IPS-20b (cell line): Measurements from ENCODE around the gene TEX36.
"Not testable (repeated sequence)": the region's sequence is repeated elsewhere in the genome, so short reads cannot be mapped to it uniquely, and the experiment has no call there.

Experiments
- H3K27ac ChIP-seq: one replicate; pipeline ENCODE4 v1.5.1; 2013; ENCODE audit warnings: low read length
- H3K27me3 ChIP-seq: 2 replicates; pipeline ENCODE4 v1.6.1; 2013; ENCODE audit warnings: mild to moderate bottlenecking, low read length, inconsistent platforms; ENCODE audit not compliant: insufficient read depth
- H3K36me3 ChIP-seq: 2 replicates; pipeline ENCODE4 v1.6.1; 2013; ENCODE audit warnings: low read depth, mild to moderate bottlenecking, inconsistent platforms, low read length, moderate library complexity; ENCODE audit not compliant: insufficient read depth
- H3K4me1 ChIP-seq: 2 replicates; pipeline ENCODE4 v1.6.1; 2013; ENCODE audit warnings: mild to moderate bottlenecking, control low read depth, inconsistent platforms, low read length, moderate library complexity; ENCODE audit not compliant: insufficient read depth
- H3K4me3 ChIP-seq: 2 replicates; pipeline ENCODE4 v1.5.1; 2013; ENCODE audit warnings: mild to moderate bottlenecking, low read length, inconsistent platforms
- H3K9ac ChIP-seq: 2 replicates; pipeline ENCODE4 v1.6.1; 2013; ENCODE audit warnings: low read depth, mild to moderate bottlenecking, inconsistent platforms, low read length, moderate library complexity
- H3K9me3 ChIP-seq: 2 replicates; pipeline ENCODE4 v1.6.1; 2013; ENCODE audit warnings: mild to moderate bottlenecking, low read depth, low read length, inconsistent platforms; ENCODE audit not compliant: insufficient read depth

Gene TEX36

DNA sequence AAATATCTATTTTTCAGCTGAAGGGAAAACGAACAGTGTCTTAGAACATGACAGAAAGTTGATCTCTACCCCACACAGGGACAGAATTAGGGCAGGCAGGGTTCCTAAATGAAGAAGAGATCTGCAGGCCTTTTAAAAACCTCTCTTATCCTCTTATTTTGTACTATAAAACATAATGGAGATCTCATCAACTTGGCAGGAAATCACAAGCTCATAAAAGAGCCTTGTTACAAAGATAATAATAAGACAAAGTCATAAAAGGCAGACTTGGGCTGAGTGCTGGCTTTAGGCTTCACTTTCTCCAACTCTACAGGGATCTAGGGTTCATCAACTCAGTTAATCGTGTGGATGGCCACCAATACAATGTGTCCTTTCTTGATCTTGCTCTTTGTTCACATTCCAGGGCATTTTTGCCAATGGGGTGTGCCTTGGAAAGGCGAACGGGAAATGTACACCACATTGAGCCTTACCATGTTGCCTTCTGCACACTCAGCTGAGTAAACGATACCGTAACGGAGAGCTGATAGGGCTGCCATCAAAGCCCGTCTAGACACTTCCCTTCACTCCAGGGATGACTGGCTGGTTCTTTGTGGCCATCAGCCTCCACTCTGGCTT lies 7.1 kb upstream of the TEX36 start:
- Histone ChIP-seq H3K4me1 (no peaks in the 10 kb centered on the region), H3K9me3 (no peaks in the 10 kb centered on the region), H3K27ac (no peak overlapping the region), H3K4me3 (no peak overlapping the region), H3K27me3 (no peaks in the 10 kb centered on the region), H3K36me3 (no peaks in the 10 kb centered on the region), H3K9ac (no peak overlapping the region)

DNA sequence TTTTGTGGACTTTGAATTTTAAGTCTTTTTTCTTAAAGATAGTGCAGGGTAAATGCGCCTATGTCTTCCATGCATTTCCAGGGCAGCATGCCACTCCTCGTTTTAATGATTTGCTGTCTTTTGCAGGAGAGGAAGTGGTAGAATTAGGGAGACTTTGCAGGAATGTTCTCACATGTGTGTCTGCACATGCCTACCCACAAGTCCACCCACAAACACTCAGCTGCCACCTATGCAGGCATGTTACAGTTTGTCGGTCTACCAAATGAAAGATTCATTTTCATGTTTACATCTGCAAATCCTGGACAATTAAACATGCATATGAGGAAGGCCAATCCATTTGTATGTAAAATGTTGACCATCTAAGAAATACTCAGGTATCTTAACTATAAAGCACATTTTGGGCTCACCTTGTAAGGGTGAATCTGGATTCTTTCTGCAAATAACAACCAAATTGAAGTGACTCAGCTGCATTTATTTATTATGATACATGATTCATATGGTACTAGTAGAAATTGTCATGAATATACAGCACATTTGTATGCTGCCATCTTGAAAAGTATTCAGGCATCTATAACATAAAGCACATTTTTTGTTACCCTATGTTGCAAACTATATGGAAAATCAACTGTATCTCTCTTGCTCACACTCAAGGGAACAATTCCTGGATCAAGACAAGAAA lies 4.7 kb upstream of the TEX36 start:
- no peak overlapping the region for H3K4me3 ChIP-seq
- no peaks in the 10 kb centered on the region for H3K36me3 ChIP-seq
- H3K9ac ChIP-seq: no peak overlapping the region
- no peaks in the 10 kb centered on the region for H3K4me1 ChIP-seq
- H3K27ac ChIP-seq: no peak overlapping the region
- no peaks in the 10 kb centered on the region for H3K27me3 ChIP-seq
- no peaks in the 10 kb centered on the region for H3K9me3 ChIP-seq

DNA sequence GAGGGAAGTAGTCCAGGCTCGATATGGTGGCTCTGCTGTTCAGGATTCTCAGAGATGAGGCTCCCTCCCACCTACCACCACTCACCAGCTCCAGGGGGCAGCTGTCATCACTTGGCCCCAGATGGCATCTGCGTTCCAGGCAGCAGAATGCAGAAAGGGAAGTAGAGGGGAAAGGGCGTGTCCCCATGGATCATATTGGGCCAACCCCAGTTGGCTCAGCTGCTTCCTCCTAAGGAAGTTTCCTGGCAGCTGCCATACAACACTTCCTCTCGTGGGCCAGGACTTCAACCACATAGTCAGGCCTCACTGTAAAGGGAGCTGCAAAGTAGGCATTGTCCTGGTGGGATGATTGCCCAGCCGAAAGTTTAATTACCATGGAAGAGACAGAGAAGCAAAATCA lies 1.6 kb upstream of the TEX36 start:
- no peak overlapping the region for H3K27ac ChIP-seq
- no peak overlapping the region for H3K4me3 ChIP-seq
- H3K9me3 ChIP-seq: no peaks in the 10 kb centered on the region
- H3K27me3 ChIP-seq: no peaks in the 10 kb centered on the region
- H3K9ac ChIP-seq: no peak overlapping the region
- H3K4me1 ChIP-seq: no peaks in the 10 kb centered on the region
- no peaks in the 10 kb centered on the region for H3K36me3 ChIP-seq

DNA sequence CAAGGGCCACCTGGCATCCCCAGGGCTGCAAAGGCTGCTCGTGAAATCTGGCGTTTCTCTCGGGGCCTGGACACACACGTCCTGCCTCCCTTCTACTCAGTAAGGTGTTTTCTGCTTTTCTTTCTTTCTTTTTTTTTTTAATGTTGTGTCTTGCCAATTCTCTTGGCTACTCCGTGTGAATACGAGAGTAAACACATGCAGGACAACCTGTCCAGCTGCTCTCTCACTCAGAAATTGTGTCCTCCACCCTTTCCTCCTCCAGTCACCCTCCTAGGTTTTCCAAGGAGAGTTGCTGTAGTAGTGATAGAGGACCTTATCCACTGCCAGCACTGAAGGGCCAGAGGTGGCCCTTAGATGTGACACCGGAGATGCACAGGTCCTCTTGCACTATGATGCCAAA lies 858 bp upstream of the TEX36 start:
- Histone ChIP-seq H3K9me3 (no peaks in the 10 kb centered on the region), H3K36me3 (no peaks in the 10 kb centered on the region), H3K9ac (no peak overlapping the region), H3K4me3 (no peak overlapping the region), H3K27me3 (no peaks in the 10 kb centered on the region), H3K4me1 (no peaks in the 10 kb centered on the region), H3K27ac (no peak overlapping the region)

DNA sequence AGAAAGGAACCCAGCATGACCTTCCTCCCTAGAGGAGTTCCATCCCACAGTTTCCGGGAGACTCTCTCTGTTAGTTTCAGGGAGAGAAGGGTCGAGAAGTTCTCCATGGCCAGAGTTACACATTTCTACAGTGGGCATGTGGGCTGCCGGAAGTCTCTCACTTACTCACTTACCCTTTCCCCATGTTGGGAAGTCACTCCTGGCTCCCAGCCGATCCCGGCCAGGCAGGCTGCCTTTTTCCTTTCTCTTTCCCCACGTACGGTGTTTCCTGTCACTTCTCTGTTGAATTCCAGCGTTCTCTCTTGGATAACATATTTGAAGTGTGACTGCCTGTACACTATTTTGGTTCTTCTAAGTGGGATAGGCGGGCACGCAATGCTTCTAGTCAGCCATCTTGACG lies 3.5 kb downstream of the TEX36 start:
- H3K9me3 ChIP-seq: no peaks in the 10 kb centered on the region

DNA sequence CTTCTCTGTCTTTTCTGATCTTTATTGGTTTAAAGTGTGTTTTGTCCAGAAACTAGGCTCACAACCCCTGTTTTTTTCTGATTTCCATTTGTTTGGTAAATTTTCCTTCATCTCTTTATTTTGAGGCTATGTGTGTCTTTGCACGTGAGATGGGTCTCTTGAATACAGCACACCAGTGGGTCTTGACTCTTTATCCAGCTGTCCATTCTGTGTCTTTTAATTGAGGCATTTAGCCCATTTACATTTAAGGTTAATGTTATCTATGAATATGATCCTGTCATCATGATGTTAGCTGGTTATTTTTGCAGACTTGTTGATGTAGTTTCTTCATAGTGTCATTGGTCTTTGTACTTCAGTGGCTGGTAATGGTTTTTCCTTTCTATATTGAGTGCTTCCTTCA lies 10.1 kb downstream of the TEX36 start:
- Histone ChIP-seq H3K36me3 (no peaks in the 10 kb centered on the region), H3K4me1 (no peaks in the 10 kb centered on the region), H3K27ac (no peak overlapping the region), H3K4me3 (no peak overlapping the region), H3K27me3 (no peaks in the 10 kb centered on the region), H3K9me3 (no peaks in the 10 kb centered on the region), H3K9ac (no peak overlapping the region)

More for the DNA sequence above, 3.5 kb downstream of the TEX36 start:
- H3K4me1 ChIP-seq: no peaks in the 10 kb centered on the region
- no peaks in the 10 kb centered on the region for H3K36me3 ChIP-seq
- H3K27ac ChIP-seq: no peak overlapping the region
- no peak overlapping the region for H3K9ac ChIP-seq
- H3K4me3 ChIP-seq: no peak overlapping the region
- no peaks in the 10 kb centered on the region for H3K27me3 ChIP-seq

DNA sequence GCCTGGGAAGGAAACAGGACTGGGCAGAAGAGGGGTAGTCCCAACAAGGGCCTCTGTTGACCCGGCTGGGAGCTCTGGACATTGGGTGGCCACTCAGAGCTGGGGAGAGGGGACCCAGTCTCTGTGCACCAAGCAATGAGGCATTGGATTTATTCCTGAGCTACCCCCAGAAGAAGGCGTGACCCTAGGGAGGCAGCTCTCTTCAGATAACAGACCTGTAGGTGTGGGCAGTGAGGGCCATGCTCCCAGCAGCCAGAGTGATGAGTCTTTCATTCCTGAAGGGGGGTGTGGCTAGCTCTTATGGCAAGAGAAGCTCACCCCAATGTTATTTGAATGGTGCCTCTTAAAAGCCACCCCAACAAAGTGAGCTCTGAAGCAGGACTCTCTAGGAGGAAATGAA lies 20.4 kb downstream of the TEX36 start:
- no peak overlapping the region for H3K27ac ChIP-seq

DNA sequence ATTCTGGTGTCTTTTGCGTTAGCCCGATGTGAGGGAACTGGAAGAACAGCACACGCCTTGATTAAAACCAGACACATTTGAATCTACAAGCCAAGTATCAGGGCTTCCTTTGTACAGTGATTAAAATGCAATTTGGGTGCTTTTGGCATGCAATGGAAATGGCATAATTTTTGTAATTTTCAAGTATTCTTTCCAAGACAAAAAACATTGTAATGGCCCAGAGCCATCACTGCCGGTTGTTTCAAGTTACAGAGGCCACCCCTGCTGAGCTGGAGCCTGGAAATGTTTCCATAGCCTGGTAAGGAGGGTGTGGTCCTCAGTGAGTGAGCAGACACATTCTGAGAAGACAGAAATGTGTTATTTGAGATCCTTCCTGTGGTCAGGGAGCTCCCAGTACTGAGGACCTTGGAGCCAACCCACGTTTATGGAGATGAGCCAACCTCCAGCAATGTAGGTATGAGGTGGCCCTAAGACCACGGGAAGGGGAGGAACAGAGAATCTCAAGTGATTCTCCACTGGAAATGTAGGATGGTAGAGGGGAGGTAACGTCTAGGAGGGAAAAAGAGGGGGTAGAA lies 20.9 kb downstream of the TEX36 start:
- Histone ChIP-seq H3K36me3 (no peaks in the 10 kb centered on the region), H3K9me3 (no peaks in the 10 kb centered on the region), H3K4me1 (no peaks in the 10 kb centered on the region), H3K27ac (no peak overlapping the region), H3K9ac (no peak overlapping the region), H3K4me3 (no peak overlapping the region), H3K27me3 (no peaks in the 10 kb centered on the region)

More for the DNA sequence above, 20.4 kb downstream of the TEX36 start:
- no peaks in the 10 kb centered on the region for H3K27me3 ChIP-seq
- no peaks in the 10 kb centered on the region for H3K9me3 ChIP-seq
- no peak overlapping the region for H3K4me3 ChIP-seq
- no peaks in the 10 kb centered on the region for H3K36me3 ChIP-seq
- H3K9ac ChIP-seq: no peak overlapping the region
- no peaks in the 10 kb centered on the region for H3K4me1 ChIP-seq

DNA sequence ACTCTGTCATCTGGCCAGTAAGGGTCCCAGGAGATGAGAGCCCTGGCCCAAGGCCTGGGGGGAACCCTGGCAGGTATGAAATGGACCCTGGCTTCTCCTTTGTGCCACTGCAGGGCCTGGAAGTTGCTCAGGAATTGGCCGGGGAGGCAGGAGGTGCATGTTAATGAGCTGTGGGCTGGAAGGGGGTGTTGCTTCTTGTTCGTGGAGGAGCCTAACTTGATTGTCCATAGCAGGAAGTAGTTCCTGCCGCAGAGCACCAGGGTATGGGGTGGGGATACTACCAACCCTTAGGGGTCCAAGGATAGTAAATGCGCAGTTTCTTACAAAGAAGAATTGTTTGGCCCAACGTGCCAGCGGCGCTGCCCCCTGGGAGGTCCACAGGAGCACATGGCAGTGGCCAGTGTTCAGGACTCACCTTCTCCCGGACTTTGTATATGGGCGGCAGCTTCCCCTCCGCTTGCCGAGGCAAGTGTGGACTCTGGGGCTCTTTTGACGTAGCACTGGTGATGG lies 21.5 kb downstream of the TEX36 start:
- Histone ChIP-seq H3K4me1 (no peaks in the 10 kb centered on the region), H3K36me3 (no peaks in the 10 kb centered on the region), H3K27ac (no peak overlapping the region), H3K9me3 (no peaks in the 10 kb centered on the region), H3K27me3 (no peaks in the 10 kb centered on the region), H3K4me3 (no peak overlapping the region), H3K9ac (no peak overlapping the region)

DNA sequence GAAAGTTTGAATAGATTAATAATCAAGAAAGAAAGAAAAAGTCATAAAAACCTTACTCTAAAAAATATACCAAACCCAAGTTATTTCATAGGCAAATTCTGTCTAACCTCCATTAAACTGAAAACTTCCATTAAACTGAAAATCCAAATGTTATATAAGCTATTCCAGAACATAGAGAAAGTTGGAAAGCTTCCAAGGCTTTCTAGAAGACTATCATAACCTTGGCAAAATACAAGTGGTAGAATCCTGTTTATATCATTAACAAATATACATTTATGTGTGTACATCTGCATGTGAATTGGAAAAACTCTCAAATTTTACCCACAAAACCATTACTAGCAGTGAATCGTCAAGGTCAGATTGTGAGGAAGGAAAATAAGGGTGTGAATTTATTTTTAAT lies 23.9 kb downstream of the TEX36 start:
- H3K4me1 ChIP-seq: no peaks in the 10 kb centered on the region
- no peaks in the 10 kb centered on the region for H3K9me3 ChIP-seq
- no peaks in the 10 kb centered on the region for H3K27me3 ChIP-seq
- no peaks in the 10 kb centered on the region for H3K36me3 ChIP-seq
- H3K9ac ChIP-seq: no peak overlapping the region
- no peak overlapping the region for H3K4me3 ChIP-seq
- H3K27ac ChIP-seq: no peak overlapping the region

DNA sequence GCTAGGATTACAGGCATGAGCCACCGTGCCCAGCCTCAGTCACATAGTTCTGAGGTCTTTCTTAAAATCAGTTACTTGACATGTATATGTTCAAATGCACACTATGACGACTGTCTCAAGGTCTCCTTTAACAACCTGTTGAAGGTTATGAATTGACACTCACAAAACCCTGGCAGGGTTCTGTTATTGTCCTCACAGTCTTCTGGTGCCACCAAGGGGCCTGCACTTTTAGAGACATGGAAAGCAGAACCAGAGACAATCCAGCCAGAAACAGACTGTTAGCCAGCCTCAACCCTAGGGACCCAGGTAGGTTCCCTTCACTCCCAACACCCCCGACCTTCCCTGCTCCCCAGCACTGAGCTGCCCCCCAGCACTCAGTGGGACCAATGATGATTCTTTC lies 26.4 kb downstream of the TEX36 start:
- no peak overlapping the region for H3K27ac ChIP-seq
- no peak overlapping the region for H3K4me3 ChIP-seq
- H3K9ac ChIP-seq: no peak overlapping the region
- H3K4me1 ChIP-seq: no peaks in the 10 kb centered on the region
- H3K27me3 ChIP-seq: no peaks in the 10 kb centered on the region
- H3K36me3 ChIP-seq: no peaks in the 10 kb centered on the region
- no peaks in the 10 kb centered on the region for H3K9me3 ChIP-seq

DNA sequence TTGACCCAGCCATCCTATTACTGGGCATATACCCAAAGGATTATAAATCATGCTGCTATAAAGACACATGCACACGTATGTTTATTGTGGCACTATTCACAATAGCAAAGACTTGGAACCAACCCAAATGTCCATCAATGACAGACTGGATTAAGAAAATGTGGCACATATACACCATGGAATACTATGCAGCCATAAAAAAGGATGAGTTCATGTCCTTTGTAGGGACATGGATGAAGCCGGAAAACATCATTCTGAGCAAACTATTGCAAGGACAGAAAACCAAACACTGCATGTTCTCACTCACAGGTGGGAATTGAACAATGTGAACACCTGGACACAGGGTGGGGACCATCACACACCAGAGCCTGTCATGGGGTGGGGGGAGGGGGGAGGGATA lies 29.9 kb downstream of the TEX36 start:
- H3K9me3 ChIP-seq, H3K4me3 ChIP-seq, H3K36me3 ChIP-seq, H3K4me1 ChIP-seq, H3K9ac ChIP-seq, H3K27me3 ChIP-seq, H3K27ac ChIP-seq: not testable (repeated sequence)
